Measurements from ENCODE around the gene AP4B1.

- TF ChIP-seq CTCF (IDR thresholded peaks at IDR 0.05) (no peak), JUNB (IDR thresholded peaks at IDR 0.05) (no peak)
Measured at GRCh38 chr1:113934511-113935055, 30.0 kb upstream of the AP4B1 start.

Measured in A549 (cell line).